Activated T-cell treated with anti-CD3 and anti-CD28 coated beads, Interleukin-2, amount 50 U/mL, for 1 hour (primary cell): ENCODE data around the gene TOPAZ1.
"Not testable (repeated sequence)": the region's sequence is repeated elsewhere in the genome, so short reads cannot be mapped to it uniquely, and the experiment has no call there.

Source experiments
- DNase-seq: peaks from one replicate; pipeline ENCODE4 v3.0.0-alpha.2; 2020

Gene TOPAZ1

GRCh38 chr3:44338010-44338827, 96.5 kb downstream of the TOPAZ1 start, which contains the start of gene TCAIM:
Gene TCAIM (plus strand): TSS chr3:44338766. CDS start chr3:44354783, 16,017 bp downstream.
- DNase-seq, result peak; percentile 99

- DNase-seq, result no peak
These were observed 97.1 kb downstream of the TOPAZ1 start for GRCh38 chr3:44338828-44339127.

GRCh38 chr3:44339181-44340057, 97.7 kb downstream of the TOPAZ1 start:
- no peak for DNase-seq

GRCh38 chr3:44340058-44340395, 98.3 kb downstream of the TOPAZ1 start:
- no peak for DNase-seq

GRCh38 chr3:44342176-44342790, 100.6 kb downstream of the TOPAZ1 start:
- DNase-seq, result no peak

- no peak for DNase-seq
These were observed 101.7 kb downstream of the TOPAZ1 start for GRCh38 chr3:44343421-44343820.

- not testable (repeated sequence) for DNase-seq
These were observed 104.9 kb downstream of the TOPAZ1 start for GRCh38 chr3:44346590-44346989.

GRCh38 chr3:44348993-44349392, 107.3 kb downstream of the TOPAZ1 start:
- no peak for DNase-seq

- DNase-seq, result no peak
These were observed 111.8 kb downstream of the TOPAZ1 start for GRCh38 chr3:44353355-44353924.

- DNase-seq, result no peak
These were observed 113.8 kb downstream of the TOPAZ1 start for GRCh38 chr3:44355362-44356033.

- no peak for DNase-seq
These were observed 117.6 kb downstream of the TOPAZ1 start for GRCh38 chr3:44359146-44359751.

- DNase-seq, result no peak
These were observed 121.9 kb downstream of the TOPAZ1 start for GRCh38 chr3:44363591-44363990.

GRCh38 chr3:44365952-44366351, 124.3 kb downstream of the TOPAZ1 start:
- no peak for DNase-seq

GRCh38 chr3:44375450-44375849, 133.8 kb downstream of the TOPAZ1 start:
- DNase-seq, result no peak
